Ishikawa (cell line): ENCODE measurements around the gene ZNF226.

Experiments used
- CEBPB ChIP-seq: IDR thresholded peaks from 2 replicates; pipeline ENCODE4 v1.6.1; 2012
- CREB1 ChIP-seq: IDR thresholded peaks from 2 replicates; pipeline ENCODE4 v1.6.1; 2012; ENCODE audit warnings: low read depth
- EGR1 ChIP-seq: IDR thresholded peaks from 2 replicates; pipeline ENCODE4 v1.6.1; 2012
- EP300 ChIP-seq: IDR thresholded peaks from 2 replicates; pipeline ENCODE4 v1.6.1; 2012; ENCODE audit warnings: borderline replicate concordance
- FOXM1 ChIP-seq: IDR thresholded peaks from 2 replicates; pipeline ENCODE4 v1.6.1; 2012; ENCODE audit warnings: low read depth, borderline replicate concordance
- MAX ChIP-seq: IDR thresholded peaks from 2 replicates; pipeline ENCODE4 v1.6.1; 2012
- NFIC ChIP-seq: IDR thresholded peaks from 2 replicates; pipeline ENCODE4 v1.6.1; 2012
- RAD21 ChIP-seq: IDR thresholded peaks from 2 replicates; pipeline ENCODE4 v1.6.1; 2012; ENCODE audit warnings: low read depth
- REST ChIP-seq: IDR thresholded peaks from 2 replicates; pipeline ENCODE4 v1.6.1; 2012; ENCODE audit warnings: low read depth, mild to moderate bottlenecking
- TAF1 ChIP-seq: IDR thresholded peaks from 2 replicates; pipeline ENCODE4 v1.6.1; 2012; ENCODE audit warnings: low read depth, mild to moderate bottlenecking
- TEAD4 ChIP-seq: IDR thresholded peaks from 2 replicates; pipeline ENCODE4 v1.6.1; 2012
- YY1 ChIP-seq: IDR thresholded peaks from 2 replicates; pipeline ENCODE4 v1.6.1; 2012; ENCODE audit warnings: low read depth
- ZBTB7A ChIP-seq: IDR thresholded peaks from 2 replicates; pipeline ENCODE4 v1.6.1; 2012; ENCODE audit warnings: low read depth

DNA sequence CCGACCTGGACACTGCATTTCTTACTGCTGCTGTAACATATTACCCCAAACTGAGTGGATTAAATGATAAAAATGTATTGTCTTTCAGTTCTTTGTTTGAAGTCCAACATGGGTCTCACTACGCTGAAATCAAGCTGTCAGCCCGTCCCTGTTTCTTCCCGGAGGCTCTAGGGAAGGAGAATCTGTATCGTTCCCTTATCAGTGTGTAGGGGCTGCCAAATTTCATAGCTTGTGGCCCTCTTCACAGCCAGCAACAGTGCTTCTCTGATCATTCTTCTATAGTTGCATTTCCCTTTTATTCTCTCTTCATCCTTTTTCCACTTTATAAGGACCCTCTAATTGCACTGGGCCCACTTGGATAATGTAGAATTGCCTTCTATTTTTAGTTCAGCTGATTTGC, 13.4 kb upstream of the ZNF226 start:
- TF ChIP-seq TAF1 (no peak), ZBTB7A (no peak), EP300 (no peak), YY1 (no peak), MAX (no peak), EGR1 (no peak), CEBPB (no peak), CREB1 (no peak), FOXM1 (no peak), TEAD4 (no peak), NFIC (no peak), RAD21 (no peak), REST (no peak)
